HCT116 (cell line): ENCODE data around the gene EPSTI1. TPM values are rescaled to one million over a fixed set of nuclear protein-coding genes. Genes with fewer than 3 reads are reported as not detected.

Experiments
- ATAC-seq: fragments of 200-7000 bp; cut with Tn5 transposase; 2 replicates; pipeline ENCODE4 v1.9.1; 2020; ENCODE audit warnings: mild to moderate bottlenecking, moderate library complexity
- BruUV-seq: library from RNA; stranded (reverse); fragments of 400-500 nt; replicated peaks from 2 replicates; lab custom pipeline; 2021; lab: Mats Ljungman, UMichigan
- CTCF ChIA-PET: fragments of 300-600 bp; sonication (Branson Sonifier 250); formaldehyde crosslinking; loops from one replicate; lab custom pipeline; 2021; ENCODE audit warnings: antibody characterized with exemption; lab: Charles Lee
- POLR2A ChIA-PET: fragments of 300-600, 350-600 bp; sonication (Branson Sonifier 250); formaldehyde crosslinking; loops from one replicate; lab custom pipeline; 2021; ENCODE audit warnings: antibody characterized with exemption; lab: Charles Lee
- RAD21 ChIA-PET, 2 experiments: fragments of 300-600 bp; sonication (Branson Sonifier 250); formaldehyde crosslinking; loops; one replicate each; lab custom pipeline; 2023; ENCODE audit warnings: low total read pairs in 2 of 2; ENCODE audit not compliant: uncharacterized antibody in 2 of 2, unreplicated experiment in 2 of 2, low non-redundant PET in 1 of 2; lab: Charles Lee
- DNase-seq: peaks from one replicate; pipeline ENCODE4 v3.0.0-alpha.2; 2010; ENCODE audit warnings: low read depth, low spot score
- H2AFZ ChIP-seq: fragments of 200-600 bp; shearing (Covaris generic), sonication (generic); 2 replicates; pipeline ENCODE4 v1.6.1; 2017; ENCODE audit warnings: low read depth, mixed run types, mixed read lengths, antibody characterized with exemption, low read length; ENCODE audit not compliant: poor library complexity, severe bottlenecking
- H3K27ac ChIP-seq: 2 replicates; pipeline ENCODE4 v1.5.1; 2012; ENCODE audit warnings: low read depth, low read length
- H3K27me3 ChIP-seq: fragments of 200-600 bp; sonication (generic); 2 replicates; pipeline ENCODE4 v1.6.1; 2016; ENCODE audit warnings: mixed run types, low read length, mixed read lengths; ENCODE audit not compliant: insufficient read depth
- H3K36me3 ChIP-seq, 2 experiments: fragments of 200-500 bp in 1 of 2; fragments of 200-600 bp in 1 of 2; sonication (Bioruptor generic) in 1 of 2; sonication (generic) in 1 of 2; 2 replicates each; pipeline versions ENCODE4 v1.5.1 to v1.6.1; 2014 to 2016; ENCODE audit warnings: low read length in 2 of 2, inconsistent platforms in 1 of 2, mixed read lengths in 1 of 2, mixed run types in 1 of 2; ENCODE audit not compliant: insufficient read depth in 2 of 2, control insufficient read depth in 1 of 2
- H3K4me1 ChIP-seq, 2 experiments: fragments of 200-600 bp in 1 of 2; sonication (generic) in 1 of 2; 2 replicates each; pipeline versions ENCODE4 v1.5.1 to v1.6.1; 2012 to 2017; ENCODE audit warnings: low read length in 2 of 2, inconsistent platforms in 1 of 2, mild to moderate bottlenecking in 1 of 2, mixed read lengths in 1 of 2, mixed run types in 1 of 2, moderate library complexity in 1 of 2; ENCODE audit not compliant: insufficient read depth in 2 of 2, control insufficient read depth in 1 of 2
- H3K4me2 ChIP-seq: fragments of 200-600 bp; sonication (generic); 2 replicates; pipeline ENCODE4 v1.6.1; 2017; ENCODE audit warnings: mixed run types, low read length, mixed read lengths
- H3K4me3 ChIP-seq, 2 experiments: fragments of 200-600 bp in 1 of 2; sonication (generic) in 1 of 2; replicated peaks in 1 of 2; 2 replicates each; pipeline ENCODE4 v1.5.1; 2011 to 2016; ENCODE audit warnings: low read length in 2 of 2, control low read depth in 1 of 2, low read depth in 1 of 2, mild to moderate bottlenecking in 1 of 2, mixed read lengths in 1 of 2, mixed run types in 1 of 2
- H3K79me2 ChIP-seq: fragments of 200-600 bp; sonication (generic); 2 replicates; pipeline ENCODE4 v1.6.1; 2017; ENCODE audit warnings: mild to moderate bottlenecking, mixed run types, low read length, moderate library complexity, mixed read lengths; ENCODE audit not compliant: insufficient read depth
- H3K9ac ChIP-seq: fragments of 200-600 bp; sonication (generic); 2 replicates; pipeline ENCODE4 v1.6.1; 2016; ENCODE audit warnings: low read length, mixed read lengths
- H3K9me2 ChIP-seq: fragments of 200-600 bp; sonication (generic), shearing (Covaris generic); 2 replicates; pipeline ENCODE4 v1.6.1; 2017; ENCODE audit warnings: mixed run types, mild to moderate bottlenecking, moderate library complexity; ENCODE audit not compliant: insufficient read depth
- H3K9me3 ChIP-seq, 2 experiments: fragments of 200-500 bp in 1 of 2; fragments of 200-600 bp in 1 of 2; sonication (Bioruptor generic) in 1 of 2; sonication (generic) in 1 of 2; 2 replicates each; pipeline ENCODE4 v1.6.1; 2014 to 2017; ENCODE audit warnings: low read length in 2 of 2, mixed read lengths in 2 of 2, inconsistent platforms in 1 of 2, low read depth in 1 of 2, mild to moderate bottlenecking in 1 of 2, mixed run types in 1 of 2, moderate library complexity in 1 of 2; ENCODE audit not compliant: control insufficient read depth in 1 of 2, insufficient read depth in 1 of 2
- H4K20me1 ChIP-seq: fragments of 200-600 bp; sonication (generic), shearing (Covaris generic); 2 replicates; pipeline ENCODE4 v1.6.1; 2017; ENCODE audit warnings: mixed run types, mild to moderate bottlenecking, moderate library complexity; ENCODE audit not compliant: insufficient read depth
- ELF1 ChIP-seq: IDR thresholded peaks from 2 replicates; pipeline ENCODE4 v1.6.1; 2012; ENCODE audit warnings: low read depth, borderline replicate concordance
- EZH2phosphoT487 ChIP-seq: fragments of 200-600 bp; IDR thresholded peaks from 2 replicates; pipeline ENCODE4 v1.6.1; 2018; ENCODE audit warnings: antibody characterized with exemption, borderline replicate concordance
- JUND ChIP-seq: IDR thresholded peaks from 2 replicates; pipeline ENCODE4 v1.6.1; 2012
- RAD21 ChIP-seq: IDR thresholded peaks from 2 replicates; pipeline ENCODE4 v1.6.1; 2012; ENCODE audit warnings: low read depth, mild to moderate bottlenecking
- TCF7L2 ChIP-seq: IDR thresholded peaks from 2 replicates; pipeline ENCODE4 v1.7.0; 2011; ENCODE audit warnings: borderline replicate concordance, inconsistent platforms; ENCODE audit not compliant: insufficient read depth, insufficient read length; ENCODE audit errors: extremely low read depth
- ZFX ChIP-seq: fragments of 450-650 bp; IDR thresholded peaks from 2 replicates; pipeline ENCODE4 v1.6.1; 2017
- intact Hi-C: fragments of 100-400 bp; cut with micrococcal nuclease; formaldehyde crosslinking; loops from 2 replicates; pipeline ENCODE4 v1.10.0; 2022
- total RNA-seq: library from RNA; stranded (reverse); gene quantifications from one replicate; pipeline ENCODE4 v1.2.1, GENCODE V29; 2021; ENCODE audit not compliant: unreplicated experiment
- TF ChIP-seq, protein P1 (sequence below), 3 experiments: fragments of 200-600 bp in 1 of 3; sonication (generic) in 1 of 3; IDR thresholded peaks in 2 of 3; conservative IDR thresholded peaks in 1 of 3; 2 replicates each; pipeline ENCODE4 v1.5.1; 2012 to 2017; ENCODE audit warnings: low read depth in 2 of 3, low read length in 2 of 3, antibody characterized with exemption in 1 of 3, borderline replicate concordance in 1 of 3, control low read depth in 1 of 3, mild to moderate bottlenecking in 1 of 3, mixed read lengths in 1 of 3, mixed run types in 1 of 3, moderate library complexity in 1 of 3; ENCODE audit not compliant: insufficient read depth in 1 of 3

EPSTI1 gene
- total RNA-seq, 1 experiment from 2014 or later = 0.69 TPM

DNA sequence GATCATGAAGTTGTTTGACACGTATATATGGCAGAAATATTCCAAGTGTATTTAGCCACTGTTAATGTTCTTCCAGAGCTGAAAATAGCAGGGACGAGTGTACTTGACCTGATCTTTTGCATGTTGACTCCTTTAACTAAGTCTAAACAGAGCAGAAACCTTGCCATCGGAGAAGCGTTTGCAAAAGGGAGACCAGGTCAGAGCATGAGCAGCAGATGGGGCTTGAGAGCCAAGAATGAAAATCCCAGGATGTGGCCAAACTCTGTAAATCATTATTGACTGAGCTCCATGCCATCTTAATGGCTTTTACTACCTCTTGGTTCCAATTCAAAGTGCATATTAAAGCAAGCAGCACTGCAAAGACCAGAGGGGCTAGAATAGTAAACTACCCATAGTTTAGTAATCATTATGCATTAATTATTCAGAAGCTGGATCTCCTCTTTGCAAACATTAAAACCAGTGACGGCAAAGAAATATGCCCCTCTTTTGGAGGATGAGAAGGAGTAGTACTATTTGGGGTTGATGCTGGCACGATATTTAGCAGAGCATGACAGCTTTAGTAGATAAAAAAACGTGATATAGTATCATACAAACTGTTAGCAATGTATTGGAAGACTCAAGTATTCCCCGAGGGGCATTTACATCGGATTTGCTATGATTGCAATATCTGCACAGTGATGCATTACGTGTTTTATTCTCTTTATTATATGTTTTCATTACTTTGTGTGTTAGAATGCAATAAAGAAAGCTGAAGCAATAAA lies 154.9 kb downstream of the EPSTI1 start:
- 0 out of 2 replicates have a peak, but pooled peaks have one; percentile 49 for ATAC-seq
- Histone ChIP-seq H4K20me1 (no peaks in the 10 kb centered on the region), H3K79me2 (no peaks in the 10 kb centered on the region), H3K9me2 (no peaks in the 10 kb centered on the region), H3K27ac (no peak overlapping the region), H3K4me3 (no peak overlapping the region), H3K4me1 (no peaks in the 10 kb centered on the region), H3K27me3 (no peaks in the 10 kb centered on the region), H3K9me3 (no peaks in the 10 kb centered on the region), H2AFZ (no peak overlapping the region), H3K36me3 (no peaks in the 10 kb centered on the region), H3K4me2 (no peak overlapping the region), H3K9ac (no peak overlapping the region)
- intact Hi-C loops = no loop called here
- TF ChIP-seq RAD21 (peak; percentile 40; the same call in 1 of the 2 replicates), ELF1 (no peak), TCF7L2 (no peak), ZFX (no peak), EZH2phosphoT487 (no peak), JUND (no peak)
- TF ChIP-seq, protein P1, sequence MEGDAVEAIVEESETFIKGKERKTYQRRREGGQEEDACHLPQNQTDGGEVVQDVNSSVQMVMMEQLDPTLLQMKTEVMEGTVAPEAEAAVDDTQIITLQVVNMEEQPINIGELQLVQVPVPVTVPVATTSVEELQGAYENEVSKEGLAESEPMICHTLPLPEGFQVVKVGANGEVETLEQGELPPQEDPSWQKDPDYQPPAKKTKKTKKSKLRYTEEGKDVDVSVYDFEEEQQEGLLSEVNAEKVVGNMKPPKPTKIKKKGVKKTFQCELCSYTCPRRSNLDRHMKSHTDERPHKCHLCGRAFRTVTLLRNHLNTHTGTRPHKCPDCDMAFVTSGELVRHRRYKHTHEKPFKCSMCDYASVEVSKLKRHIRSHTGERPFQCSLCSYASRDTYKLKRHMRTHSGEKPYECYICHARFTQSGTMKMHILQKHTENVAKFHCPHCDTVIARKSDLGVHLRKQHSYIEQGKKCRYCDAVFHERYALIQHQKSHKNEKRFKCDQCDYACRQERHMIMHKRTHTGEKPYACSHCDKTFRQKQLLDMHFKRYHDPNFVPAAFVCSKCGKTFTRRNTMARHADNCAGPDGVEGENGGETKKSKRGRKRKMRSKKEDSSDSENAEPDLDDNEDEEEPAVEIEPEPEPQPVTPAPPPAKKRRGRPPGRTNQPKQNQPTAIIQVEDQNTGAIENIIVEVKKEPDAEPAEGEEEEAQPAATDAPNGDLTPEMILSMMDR (IDR thresholded peaks at IDR 0.05 in 2 of 3, conservative IDR thresholded peaks at IDR 0.05 in 1 of 3; ENCODE audit: borderline replicate concordance in 1 of 3, insufficient read depth in 1 of 3, low read depth in 2 of 3, low read length in 2 of 3) = peak in 2 of 3 experiments; percentile 13 to 17; a peak in 1 of 6 replicates
- POLR2A ChIA-PET = no interaction called here
- RAD21 ChIA-PET = no interaction called here
- CTCF ChIA-PET = interaction anchor here (0.7 kb wide), 1 partner anchor 242 kb away, joined by 3 read pairs; no protein-coding TSS in a partner anchor
- peak; percentile 4 for DNase-seq
- BruUV-seq = no TSS peak

Other genes starting within 250 kb of the EPSTI1 start
- gene FAM216B, start 210.7 kb downstream of the EPSTI1 start, total RNA-seq = not detected
- 10.8 TPM for gene DNAJC15, start 31.3 kb upstream of the EPSTI1 start, total RNA-seq